ENCODE results near the gene SMYD3.

SMYD3 gene

GRCh38 chr1:246122071-246122470, 385.0 kb downstream of the SMYD3 start:
- in situ Hi-C loops (cut with MboI; ENCODE audit: low sequenced_read_pairs) = no loop called here

GRCh38 chr1:246121533-246121932, 385.5 kb downstream of the SMYD3 start:
- in situ Hi-C loops (cut with MboI; ENCODE audit: low sequenced_read_pairs) = no loop called here

- in situ Hi-C loops (cut with MboI; ENCODE audit: low sequenced_read_pairs) = loop anchor here (10.0 kb wide), 1 partner anchor 102 kb away; no protein-coding TSS in a partner anchor
Measured at GRCh38 chr1:246117066-246117791, 389.9 kb downstream of the SMYD3 start.

- in situ Hi-C loops (cut with MboI; ENCODE audit: low sequenced_read_pairs) = loop anchor here (10.0 kb wide), 1 partner anchor 100 kb away; no protein-coding TSS in a partner anchor
Measured at GRCh38 chr1:246114369-246114768, 392.7 kb downstream of the SMYD3 start.

GRCh38 chr1:246113555-246114095, 393.5 kb downstream of the SMYD3 start:
- in situ Hi-C loops (cut with MboI; ENCODE audit: low sequenced_read_pairs) = loop anchor here (10.0 kb wide), 1 partner anchor 99 kb away; no protein-coding TSS in a partner anchor

GRCh38 chr1:246111570-246111969, 395.5 kb downstream of the SMYD3 start:
- in situ Hi-C loops (cut with MboI; ENCODE audit: low sequenced_read_pairs) = loop anchor here (10.0 kb wide), 1 partner anchor 97 kb away; no protein-coding TSS in a partner anchor

- in situ Hi-C loops (cut with MboI; ENCODE audit: low sequenced_read_pairs) = loop anchor here (10.0 kb wide), 1 partner anchor 96 kb away; no protein-coding TSS in a partner anchor
Measured at GRCh38 chr1:246110343-246111219, 396.5 kb downstream of the SMYD3 start.

GRCh38 chr1:246108278-246108925, 398.7 kb downstream of the SMYD3 start:
- in situ Hi-C loops (cut with MboI; ENCODE audit: low sequenced_read_pairs) = no loop called here

GRCh38 chr1:246107516-246108277, 399.4 kb downstream of the SMYD3 start:
- in situ Hi-C loops (cut with MboI; ENCODE audit: low sequenced_read_pairs) = no loop called here

- in situ Hi-C loops (cut with MboI; ENCODE audit: low sequenced_read_pairs) = no loop called here
Measured at GRCh38 chr1:246106342-246106763, 400.7 kb downstream of the SMYD3 start.

GRCh38 chr1:246104927-246105326, 402.2 kb downstream of the SMYD3 start:
- in situ Hi-C loops (cut with MboI; ENCODE audit: low sequenced_read_pairs) = no loop called here

GRCh38 chr1:246099570-246099969, 407.5 kb downstream of the SMYD3 start:
- in situ Hi-C loops (cut with MboI; ENCODE audit: low sequenced_read_pairs) = no loop called here

GRCh38 chr1:246096356-246096755, 410.7 kb downstream of the SMYD3 start:
- in situ Hi-C loops (cut with MboI; ENCODE audit: low sequenced_read_pairs) = no loop called here

- in situ Hi-C loops (cut with MboI; ENCODE audit: low sequenced_read_pairs) = no loop called here
Measured at GRCh38 chr1:246095443-246095842, 411.6 kb downstream of the SMYD3 start.

GRCh38 chr1:246093230-246093629, 413.8 kb downstream of the SMYD3 start:
- in situ Hi-C loops (cut with MboI; ENCODE audit: low sequenced_read_pairs) = no loop called here

- in situ Hi-C loops (cut with MboI; ENCODE audit: low sequenced_read_pairs) = no loop called here
Measured at GRCh38 chr1:246092136-246092535, 414.9 kb downstream of the SMYD3 start.

GRCh38 chr1:246091477-246091876, 415.6 kb downstream of the SMYD3 start:
- in situ Hi-C loops (cut with MboI; ENCODE audit: low sequenced_read_pairs) = no loop called here

GRCh38 chr1:246086191-246086590, 420.9 kb downstream of the SMYD3 start:
- in situ Hi-C loops (cut with MboI; ENCODE audit: low sequenced_read_pairs) = no loop called here

GRCh38 chr1:246083416-246083815, 423.7 kb downstream of the SMYD3 start:
- in situ Hi-C loops (cut with MboI; ENCODE audit: low sequenced_read_pairs) = no loop called here

All from HL-60/S4 (cell line).